Nucleus accumbens (tissue), 56 donors: ENCODE data around the gene PLCB4.

ENCODE experiments used
- DNase-seq, 56 donors: peaks; one replicate each; lab custom pipeline; 2025; lab: John Stamatoyannopoulos, UW

Gene PLCB4

DNA sequence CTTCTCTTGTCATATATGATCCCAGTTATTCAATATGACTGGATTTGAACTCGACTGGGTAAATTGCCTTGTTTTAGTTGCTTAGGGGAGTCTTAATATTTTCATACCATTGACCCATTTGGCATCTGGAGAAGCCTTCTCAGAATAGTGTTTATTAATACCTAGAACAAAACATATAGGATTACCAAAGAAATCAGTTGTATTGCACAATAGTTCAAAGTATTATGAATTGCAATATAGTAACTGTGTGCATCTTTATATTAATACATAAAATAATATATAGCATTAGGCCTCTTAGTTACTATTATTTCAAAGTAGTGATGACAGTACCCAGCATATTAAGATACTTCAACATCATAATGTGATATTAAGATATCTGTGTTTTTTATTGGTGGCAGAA lies 177.8 kb downstream of the PLCB4 start:
- DNase-seq: no peak

DNA sequence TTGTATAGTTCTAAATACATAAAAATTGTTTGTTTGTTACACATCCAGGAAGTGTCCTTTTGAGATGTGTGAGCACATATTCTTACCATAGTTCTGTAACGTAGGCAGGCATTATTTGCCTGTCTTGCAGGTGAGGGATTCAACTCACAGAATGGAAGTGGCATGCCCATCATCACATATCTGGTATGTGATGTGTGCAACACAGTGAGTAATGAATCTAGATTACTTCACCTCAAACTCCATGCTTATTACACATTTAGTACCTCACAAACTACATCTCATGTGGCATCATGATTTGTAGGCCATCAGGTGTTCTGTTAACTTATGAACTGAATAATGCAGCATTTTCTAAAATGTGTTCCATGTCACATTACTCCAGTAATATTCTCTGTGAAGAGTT lies 181.6 kb downstream of the PLCB4 start:
- no peak for DNase-seq

DNA sequence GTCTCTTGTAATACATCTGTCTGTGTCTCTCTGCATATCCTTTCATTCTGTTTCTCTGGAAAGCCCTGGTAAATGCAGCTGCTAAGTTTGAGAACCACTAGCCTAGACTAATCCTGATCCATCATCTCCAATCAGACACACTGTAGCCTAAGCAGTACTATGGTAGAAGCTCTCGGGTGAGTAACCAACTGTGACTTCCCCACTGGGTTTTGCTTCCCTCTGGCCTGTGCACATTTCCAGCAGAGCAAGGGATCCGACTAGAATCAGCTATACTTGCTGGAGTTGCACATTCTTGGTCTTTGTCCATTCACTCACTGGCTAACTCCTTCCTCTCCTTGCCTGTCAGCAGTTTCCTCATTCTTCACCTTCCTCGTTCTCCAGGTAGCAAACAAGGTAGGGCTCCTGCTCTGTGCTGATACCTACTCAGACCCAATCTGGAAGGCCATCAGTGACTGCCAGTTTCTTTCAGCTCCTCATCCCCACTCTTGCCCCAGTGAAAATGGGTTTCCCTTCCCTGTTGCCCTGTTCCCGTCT lies 184.2 kb downstream of the PLCB4 start:
- no peak for DNase-seq

DNA sequence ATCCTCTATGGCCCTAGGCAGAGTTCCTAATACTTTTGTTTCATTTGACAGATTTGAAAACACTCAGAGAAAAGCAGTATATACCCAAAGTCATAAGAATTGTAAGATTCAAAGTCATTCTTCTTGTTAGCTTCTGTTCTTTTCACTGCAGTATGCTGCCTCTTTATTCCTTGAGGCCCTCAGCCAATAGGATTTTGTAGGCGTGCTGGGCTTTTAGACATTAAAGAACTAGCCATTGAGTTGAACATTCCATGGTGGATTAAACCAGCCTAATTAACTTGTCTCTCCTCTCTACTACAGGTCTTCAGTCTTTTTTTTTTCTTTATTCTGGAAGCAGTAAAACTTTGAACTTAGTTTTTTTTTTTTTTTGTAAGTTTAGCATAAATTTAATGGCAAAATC lies 186.3 kb downstream of the PLCB4 start:
- DNase-seq: no peak

DNA sequence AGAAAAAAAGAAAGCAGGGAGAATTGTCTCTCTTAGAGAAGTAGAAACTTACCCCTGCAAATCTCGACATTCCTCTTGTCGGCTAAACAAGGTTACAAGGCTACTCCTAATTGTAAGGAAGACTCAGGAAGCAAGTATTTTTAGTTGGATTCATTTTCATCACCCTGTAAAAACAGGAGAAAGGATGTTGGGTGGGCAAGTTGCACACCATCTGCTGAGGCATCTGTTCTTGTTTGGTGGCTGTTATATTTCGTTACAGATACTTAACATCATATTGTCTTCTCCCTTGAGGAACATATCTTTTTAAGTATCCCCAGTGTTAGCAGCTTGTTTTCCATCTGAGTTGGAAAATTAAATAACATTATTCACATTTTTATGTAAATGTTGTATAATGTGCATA lies 187.5 kb downstream of the PLCB4 start:
- DNase-seq: no peak

DNA sequence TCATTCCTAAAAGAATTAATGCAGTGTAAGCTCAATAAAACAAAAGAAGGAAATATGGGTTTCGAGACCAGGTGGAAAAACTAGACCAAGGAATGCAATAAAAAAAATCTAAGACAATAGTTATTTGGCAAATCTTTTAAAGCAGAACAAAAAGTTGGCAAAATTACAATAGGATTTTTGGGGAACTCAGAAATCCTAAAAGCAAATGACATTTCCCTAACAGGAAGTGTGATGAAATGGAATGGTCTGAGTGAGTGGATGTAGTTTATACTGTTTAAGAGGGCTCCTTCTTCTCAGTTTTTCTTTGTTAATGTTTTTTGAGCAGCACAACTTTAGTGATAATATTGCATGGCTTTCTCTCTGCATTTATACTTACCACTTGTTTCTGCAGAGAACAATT lies 190.0 kb downstream of the PLCB4 start:
- no peak for DNase-seq

DNA sequence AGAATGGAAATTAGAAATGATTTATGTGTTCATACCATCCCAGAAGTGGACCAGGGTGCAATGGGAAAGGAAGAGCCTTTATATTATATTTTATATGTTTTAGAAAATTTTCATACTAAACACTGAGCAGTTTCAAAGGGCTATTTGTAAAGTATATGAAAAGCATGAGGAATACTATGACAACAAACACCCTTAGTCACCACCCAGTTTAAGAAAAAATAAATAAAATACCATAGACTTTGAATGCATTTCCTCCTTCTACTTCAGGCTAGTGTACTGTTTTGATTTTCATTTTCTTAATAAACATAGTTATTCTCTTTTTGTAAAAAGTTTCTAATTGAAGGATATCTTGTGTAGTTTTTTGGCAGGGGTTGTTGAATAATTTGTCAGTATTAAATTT lies 191.1 kb downstream of the PLCB4 start:
- DNase-seq: no peak

DNA sequence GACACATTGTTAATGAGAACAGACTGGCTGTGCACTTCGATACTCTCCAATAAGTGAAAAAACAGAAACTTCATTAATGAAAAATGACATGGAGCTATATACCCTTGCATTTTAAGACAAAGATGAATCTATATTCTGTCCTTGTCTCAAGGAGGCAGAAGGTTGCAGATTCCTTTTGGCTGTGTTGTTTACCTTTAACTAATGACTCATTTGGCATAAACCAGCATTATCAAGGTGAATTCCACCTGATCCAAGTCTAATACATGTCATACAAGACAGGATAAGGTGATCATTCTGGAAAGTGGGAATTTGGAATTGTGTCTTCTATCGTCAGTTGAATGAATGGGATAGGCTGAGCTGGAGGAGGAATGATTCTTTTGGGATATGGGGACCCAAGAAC lies 192.9 kb downstream of the PLCB4 start:
- DNase-seq: no peak

DNA sequence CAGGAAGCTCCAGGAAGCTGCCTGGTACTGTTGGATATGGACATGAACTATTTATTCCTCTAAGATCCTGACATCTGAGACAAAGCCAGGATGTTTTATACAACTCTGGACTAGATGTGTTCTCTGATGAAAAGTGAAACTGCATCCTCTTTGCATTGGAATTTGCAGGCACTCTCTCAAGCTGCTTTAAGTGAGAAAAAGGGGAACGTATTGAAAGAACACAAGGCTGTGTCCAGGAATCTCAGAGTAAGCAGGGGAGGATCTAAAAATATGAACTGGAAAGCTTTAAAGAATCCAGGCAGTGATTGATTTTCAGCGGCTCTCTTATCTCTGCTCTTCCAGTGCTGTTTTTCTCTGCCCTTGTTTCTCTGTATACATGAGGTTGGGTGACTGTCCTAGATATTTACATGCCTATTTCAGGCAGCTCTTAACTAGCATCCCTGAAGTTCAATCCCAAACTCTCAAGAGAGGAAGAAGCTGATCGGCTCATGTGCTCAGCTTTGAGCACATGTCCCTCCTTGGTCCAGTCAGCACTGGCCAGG lies 193.8 kb downstream of the PLCB4 start:
- no peak for DNase-seq

DNA sequence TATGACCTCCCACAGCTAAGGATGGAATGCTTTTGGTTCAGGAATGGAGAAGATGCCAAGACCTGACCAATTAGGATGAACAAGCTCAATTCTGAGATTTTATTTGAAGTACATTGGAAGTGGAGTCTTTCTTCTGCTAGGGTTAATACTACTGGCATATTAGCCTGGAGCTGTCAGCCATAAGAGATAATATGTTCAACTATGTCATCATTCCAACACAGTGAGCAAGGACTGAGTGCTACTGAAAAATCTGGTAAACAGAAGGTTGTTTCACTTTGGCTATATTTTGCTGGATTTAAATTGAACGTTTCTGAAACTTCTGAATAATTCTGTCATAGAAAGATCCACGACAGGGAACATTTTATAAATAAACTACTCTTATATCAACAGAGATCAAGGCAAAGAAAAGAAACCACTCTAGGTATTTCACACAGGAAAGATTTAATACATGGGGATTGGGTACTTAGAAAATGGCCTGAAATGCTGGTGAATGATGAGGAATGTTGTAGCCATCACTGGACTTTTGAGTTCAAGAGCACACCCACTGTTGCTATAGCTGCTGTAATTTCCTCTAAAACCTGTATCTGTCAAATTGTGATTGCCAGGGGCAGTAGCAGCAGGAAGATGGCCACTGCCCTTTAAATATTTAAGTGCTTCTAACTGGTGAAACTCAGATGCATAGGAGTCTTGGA lies 200.5 kb downstream of the PLCB4 start:
- DNase-seq: no peak

DNA sequence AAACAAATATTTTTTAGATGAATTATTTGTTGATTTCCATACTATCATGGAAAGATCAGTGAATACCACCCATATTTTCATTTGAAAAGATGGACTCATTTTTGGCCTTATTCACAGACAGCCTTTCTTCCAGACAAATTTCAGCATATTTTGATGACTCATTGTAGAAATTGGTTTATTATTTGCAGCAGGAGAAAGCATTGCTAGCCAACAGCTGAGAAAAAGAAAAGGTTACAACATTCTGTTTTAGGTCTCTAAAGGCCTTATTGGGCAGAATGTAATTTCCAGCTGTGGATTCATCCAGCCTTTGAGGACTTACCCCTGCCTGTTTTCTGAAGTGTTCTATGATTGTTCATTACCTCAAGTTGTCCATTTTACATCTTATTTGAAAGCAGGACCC lies 201.9 kb downstream of the PLCB4 start:
- no peak for DNase-seq

DNA sequence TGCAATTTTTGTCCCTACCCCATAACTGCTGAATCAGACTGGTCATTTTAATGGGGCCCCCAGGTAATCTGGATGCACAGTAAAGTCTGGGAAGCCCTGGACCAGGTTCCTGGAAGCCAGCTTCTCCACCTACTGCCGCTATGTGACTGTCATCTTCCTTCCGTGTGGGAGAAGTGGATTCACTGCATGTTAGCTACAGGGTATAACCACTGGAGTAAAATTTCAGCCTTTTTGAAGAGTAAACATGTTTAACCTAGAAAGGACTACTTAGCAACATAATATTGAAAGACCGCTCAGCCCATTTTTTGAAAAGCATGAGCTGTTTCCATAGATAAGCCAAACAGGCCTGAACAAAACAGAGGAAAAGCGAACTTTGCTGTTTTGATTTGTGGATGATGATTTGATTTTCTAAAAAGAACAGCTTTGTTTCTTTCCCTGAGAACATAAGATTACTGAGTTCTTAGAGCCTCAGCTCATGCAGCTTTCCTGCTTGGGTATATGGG lies 208.1 kb downstream of the PLCB4 start:
- DNase-seq: no peak

DNA sequence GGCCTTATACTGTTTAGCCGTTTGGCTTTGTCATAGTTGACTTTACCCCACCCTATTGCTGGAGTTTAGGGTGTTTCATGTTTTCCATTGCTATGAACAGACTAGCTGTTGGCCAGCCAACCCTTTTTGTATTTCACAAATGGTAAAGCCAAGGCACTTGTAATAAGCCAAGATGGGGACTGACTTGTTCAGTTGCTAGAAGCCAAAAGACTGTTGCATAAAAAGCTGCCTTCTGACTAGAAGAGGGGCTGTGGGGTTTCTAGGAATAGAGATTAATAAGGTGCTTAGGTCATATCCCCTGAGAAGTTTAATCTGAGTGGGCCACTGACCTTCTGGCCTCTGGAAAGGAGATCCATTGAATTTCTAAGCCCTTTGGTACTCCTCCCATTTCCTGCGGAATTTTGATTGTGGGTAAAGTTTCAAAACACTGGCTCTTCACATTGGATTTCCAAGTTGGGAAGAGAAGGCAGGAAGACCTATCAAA lies 211.1 kb downstream of the PLCB4 start:
- no peak for DNase-seq

DNA sequence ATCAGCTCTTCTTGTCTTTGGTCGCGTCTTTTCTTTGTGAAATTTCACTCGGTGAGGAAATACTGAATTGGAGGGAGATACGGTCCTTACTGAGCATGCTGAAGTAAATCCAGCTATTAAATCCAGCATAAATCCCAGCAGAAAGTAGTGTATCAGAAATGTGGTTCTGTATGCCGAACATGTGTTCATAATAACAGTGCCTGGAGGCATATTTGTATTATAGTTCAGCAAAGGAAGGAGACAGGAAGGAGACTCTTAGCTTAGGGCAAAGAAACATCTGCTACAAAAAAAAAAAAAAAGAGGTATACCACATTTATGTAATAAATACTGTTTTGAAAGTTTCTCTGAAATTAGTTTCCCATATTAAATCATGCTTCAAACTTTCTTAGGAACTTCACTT lies 211.8 kb downstream of the PLCB4 start:
- DNase-seq: no peak

DNA sequence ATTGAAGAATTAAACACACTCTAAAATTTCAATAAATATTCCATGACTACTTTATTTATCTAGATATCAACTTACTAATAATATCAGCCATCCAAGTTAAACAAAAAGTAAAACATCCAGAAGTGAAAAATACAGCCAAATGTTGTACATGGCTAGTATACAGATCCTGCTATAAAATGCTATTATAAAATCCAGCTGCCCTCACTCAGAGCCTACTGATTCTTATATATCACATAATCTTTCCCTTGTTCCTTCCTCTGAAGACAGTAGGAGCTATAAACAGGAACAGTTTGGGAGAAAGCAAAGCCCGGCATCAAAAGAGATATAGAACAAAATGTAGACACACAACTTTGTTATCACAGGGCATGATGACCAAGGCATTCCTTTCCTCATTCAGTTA lies 212.9 kb downstream of the PLCB4 start:
- DNase-seq: no peak

DNA sequence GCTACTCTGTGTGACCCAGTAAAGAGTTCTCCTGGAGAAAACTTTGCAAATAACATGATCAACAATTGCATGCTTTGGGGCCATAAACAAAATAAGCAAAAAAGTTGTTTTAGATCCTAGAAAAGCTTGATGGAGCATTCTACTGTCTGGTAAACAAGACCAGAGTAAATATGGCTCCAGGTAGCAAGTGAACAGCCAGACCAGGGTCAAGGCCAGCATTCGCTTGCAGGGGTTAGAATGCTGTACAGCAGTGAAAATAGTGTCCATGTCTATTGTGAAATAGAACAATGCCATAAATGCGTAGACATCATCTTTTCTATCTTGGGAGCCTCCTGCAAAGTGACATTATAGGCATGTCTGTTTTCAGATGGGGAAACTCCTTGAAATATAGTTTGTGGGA lies 216.7 kb downstream of the PLCB4 start:
- DNase-seq: no peak

DNA sequence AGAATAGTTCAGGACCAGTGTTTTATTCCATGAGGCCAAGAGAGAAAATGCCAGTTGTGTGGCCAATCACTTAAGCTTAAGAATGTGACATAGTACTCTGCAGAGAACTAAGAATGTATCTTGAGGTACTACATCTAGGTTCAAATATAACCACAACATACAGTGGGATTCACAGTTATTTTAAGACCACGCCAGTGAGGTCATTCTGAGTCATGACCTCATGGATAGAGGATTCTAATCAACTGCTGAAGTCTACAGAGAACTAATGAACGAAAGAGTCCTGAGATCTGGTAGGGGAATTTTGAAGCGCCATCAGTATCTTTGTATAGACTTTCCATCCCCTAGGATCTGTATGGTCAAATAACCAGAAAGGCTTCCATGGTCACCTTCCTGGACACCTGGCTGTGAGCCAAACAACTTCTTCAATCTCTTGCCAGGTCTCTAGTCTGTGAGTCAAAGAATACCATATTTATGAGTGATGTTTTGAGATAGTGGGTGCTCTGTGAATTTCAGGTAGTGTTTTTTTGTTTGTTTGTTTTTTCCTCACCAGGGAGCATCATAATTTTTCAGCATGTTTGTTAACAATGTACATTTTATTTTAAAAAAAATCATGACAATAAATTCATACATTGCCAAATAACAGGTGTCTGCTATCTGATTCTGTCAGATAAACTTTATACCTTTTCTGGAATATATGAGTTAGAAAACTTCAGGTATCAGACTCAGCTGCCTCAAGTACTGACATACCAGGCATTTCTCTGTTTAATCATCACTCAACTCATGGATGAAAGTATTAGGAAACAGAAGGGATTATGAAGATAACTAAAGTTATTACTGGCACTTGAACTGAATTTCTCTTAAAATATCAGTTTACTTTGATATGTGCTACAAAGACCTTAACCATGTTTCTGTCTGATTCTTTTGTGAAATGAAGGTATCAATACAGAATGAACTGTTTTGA lies 217.9 kb downstream of the PLCB4 start:
- no peak for DNase-seq

DNA sequence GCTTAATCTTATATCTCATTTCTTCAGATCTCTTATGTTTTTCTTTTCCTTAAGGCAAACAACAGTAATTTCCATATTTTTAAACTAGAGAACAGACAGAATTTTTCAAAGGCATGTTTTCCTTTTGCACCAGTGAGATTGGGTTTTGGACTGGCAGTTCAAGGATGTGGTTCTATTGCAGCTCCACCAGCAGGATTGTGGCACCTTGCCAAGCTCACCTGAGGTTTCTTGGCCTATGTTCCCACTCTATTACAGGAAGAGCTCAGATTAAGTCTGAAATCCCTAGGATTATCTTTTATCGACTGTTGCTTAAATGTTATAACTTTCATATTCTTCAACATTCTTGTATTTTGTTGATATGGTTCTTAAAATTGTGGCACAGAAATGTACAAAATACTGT lies 218.9 kb downstream of the PLCB4 start:
- DNase-seq: no peak

DNA sequence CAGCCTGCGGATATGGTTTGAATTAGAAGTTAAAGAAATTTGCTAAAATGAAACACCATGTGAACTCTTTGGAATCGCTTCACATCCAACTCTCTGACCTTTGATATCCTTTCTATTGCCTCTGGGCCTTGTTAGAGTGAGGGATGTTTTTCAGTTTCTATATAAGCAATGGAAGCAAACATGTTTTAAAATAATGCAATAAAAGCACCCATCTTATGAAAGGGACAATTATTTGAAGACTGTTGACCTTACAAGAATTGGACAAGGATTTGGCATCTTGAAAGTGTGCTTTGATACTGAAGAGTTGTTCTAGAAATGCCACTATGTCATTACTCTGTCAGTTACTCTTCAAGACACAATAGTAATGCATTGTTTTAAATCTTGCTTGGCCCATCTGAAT lies 221.4 kb downstream of the PLCB4 start:
- DNase-seq: no peak

DNA sequence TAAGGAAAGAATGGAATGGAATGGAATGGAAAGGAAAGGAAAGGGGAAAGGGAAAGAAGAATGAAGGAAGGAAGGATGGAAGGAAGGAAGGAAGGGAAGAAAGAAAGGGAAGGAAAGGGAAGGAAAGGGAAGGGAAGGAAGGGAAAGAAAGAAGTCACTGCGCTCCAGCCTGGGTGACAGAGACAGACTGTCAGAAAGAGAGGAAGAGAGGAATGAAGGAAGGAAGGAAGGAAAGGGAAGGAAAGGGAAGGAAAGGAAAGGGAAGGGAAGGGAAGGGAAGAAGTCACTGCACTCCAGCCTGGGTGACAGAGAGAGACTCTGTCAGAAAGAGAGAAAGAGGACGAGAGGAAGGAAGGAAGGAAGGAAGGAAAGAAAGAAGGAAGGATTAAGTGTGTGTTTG lies 224.3 kb downstream of the PLCB4 start:
- no peak for DNase-seq

DNA sequence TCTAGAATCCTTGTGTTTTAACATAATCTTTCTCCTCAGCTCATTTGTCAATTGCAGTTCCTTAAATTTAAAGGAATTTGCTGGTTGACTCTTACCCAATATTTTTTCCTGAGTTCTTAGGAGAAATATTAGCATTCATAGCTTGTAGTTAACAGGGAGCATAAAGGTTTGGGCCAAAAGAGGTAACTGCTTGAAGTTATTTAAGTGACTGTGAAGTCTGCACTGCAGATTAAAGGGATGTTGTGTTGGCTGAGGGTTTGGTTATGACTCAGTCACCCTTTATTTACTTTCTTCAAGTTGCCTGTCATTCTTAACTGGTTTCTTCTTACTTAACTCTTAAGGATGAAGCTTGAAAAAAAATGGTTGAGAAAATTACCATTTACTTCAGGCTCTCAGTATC lies 225.2 kb downstream of the PLCB4 start:
- no peak for DNase-seq
